ENCODE results near the gene CDK2.
"Not testable (repeated sequence)": the region's sequence is repeated elsewhere in the genome, so short reads cannot be mapped to it uniquely, and the experiment has no call there.

CDK2 gene

GRCh38 chr12:55982319-55982936 lies 15.8 kb downstream of the CDK2 start:
- DNase-seq = no peak

- no peak for DNase-seq
These were observed 16.7 kb downstream of the CDK2 start for GRCh38 chr12:55983232-55983842.

- no peak for DNase-seq
These were observed 18.2 kb downstream of the CDK2 start for GRCh38 chr12:55984861-55985260.

GRCh38 chr12:55985341-55985740 lies 18.7 kb downstream of the CDK2 start:
- DNase-seq = no peak

GRCh38 chr12:55985976-55986375 lies 19.3 kb downstream of the CDK2 start:
- DNase-seq = not testable (repeated sequence)

- DNase-seq = no peak
These were observed 24.5 kb downstream of the CDK2 start for GRCh38 chr12:55991110-55991509.

GRCh38 chr12:55993230-55993853 lies 26.7 kb downstream of the CDK2 start:
- DNase-seq = no peak

GRCh38 chr12:55995366-55995765 lies 28.7 kb downstream of the CDK2 start:
- DNase-seq = no peak

- no peak for DNase-seq
These were observed 29.6 kb downstream of the CDK2 start for GRCh38 chr12:55996201-55996714.

GRCh38 chr12:55996715-55997534 lies 30.3 kb downstream of the CDK2 start, which contains the start of gene SUOX:
SUOX (plus strand) TSS chr12:55997276; CDS start chr12:56002222, 4,946 bp downstream.
- DNase-seq = peak; percentile 50

GRCh38 chr12:55997535-55997859 lies 30.9 kb downstream of the CDK2 start:
- no peak for DNase-seq

- not testable (repeated sequence) for DNase-seq
These were observed 32.9 kb downstream of the CDK2 start for GRCh38 chr12:55999522-55999921.

- DNase-seq = not testable (repeated sequence)
These were observed 33.4 kb downstream of the CDK2 start for GRCh38 chr12:55999999-56000540.

GRCh38 chr12:56001487-56002100 lies 35.0 kb downstream of the CDK2 start:
- no peak for DNase-seq

GRCh38 chr12:56003376-56003775 lies 36.7 kb downstream of the CDK2 start:
- not testable (repeated sequence) for DNase-seq

- DNase-seq = no peak
These were observed 37.6 kb downstream of the CDK2 start for GRCh38 chr12:56004211-56004610.

GRCh38 chr12:56007564-56008559 lies 41.2 kb downstream of the CDK2 start:
- DNase-seq = no peak

- DNase-seq = no peak
These were observed 43.5 kb downstream of the CDK2 start for GRCh38 chr12:56010111-56010570.

GRCh38 chr12:56011509-56012090 lies 45.0 kb downstream of the CDK2 start:
- DNase-seq = no peak

- DNase-seq = no peak
These were observed 46.9 kb downstream of the CDK2 start for GRCh38 chr12:56013482-56013881.

GRCh38 chr12:56014205-56014604 lies 47.6 kb downstream of the CDK2 start:
- no peak for DNase-seq

Measured in GOT3 (cell line).